HepG2 (cell line): Measurements from ENCODE around the gene SLA2. TPM values are rescaled to one million over a fixed set of nuclear protein-coding genes. Genes with fewer than 3 reads are reported as not detected.
A peak's percentile ranks its signal among the peaks of the same experiment; 100 is the strongest.

ENCODE experiments used
- EHMT2 ChIP-seq: fragments of 200-600 bp; sonication (generic); IDR thresholded peaks from 2 replicates; pipeline ENCODE4 v1.7.0; 2017; ENCODE audit warnings: antibody characterized with exemption, low read depth, low read length, borderline replicate concordance
- GABPA ChIP-seq, 2 experiments: IDR thresholded peaks; 2 replicates each; pipeline ENCODE4 v1.6.1; 2011 to 2016; ENCODE audit warnings: low read depth in 2 of 2, low read length in 1 of 2, missing biosample characterization in 1 of 2, missing genetic modification characterization in 1 of 2
- GMEB2 ChIP-seq: IDR thresholded peaks from 2 replicates; pipeline ENCODE4 v1.6.1; 2016; ENCODE audit warnings: missing biosample characterization, missing genetic modification reagents, low read depth
- IKZF4 ChIP-seq: sonication (generic); formaldehyde crosslinking; IDR thresholded peaks from 2 replicates; pipeline ENCODE4 v1.5.1; 2020; ENCODE audit warnings: borderline replicate concordance, mild to moderate bottlenecking, low read depth, missing genetic modification reagents; ENCODE audit errors: not compliant biosample characterization
- MAFK ChIP-seq, 2 experiments: IDR thresholded peaks in 1 of 2; conservative IDR thresholded peaks in 1 of 2; 2 replicates each; pipeline ENCODE4 v1.6.1; 2011; ENCODE audit warnings: improper control_type of control experiment in 2 of 2, low read length in 2 of 2
- MED13 ChIP-seq: sonication (generic); formaldehyde crosslinking; IDR thresholded peaks from 2 replicates; pipeline ENCODE4 v1.5.0; 2020; ENCODE audit warnings: missing genetic modification reagents
- NFIC ChIP-seq: IDR thresholded peaks from 2 replicates; pipeline ENCODE4 v1.6.1; 2012; ENCODE audit warnings: mild to moderate bottlenecking, low read length, inconsistent platforms
- NFYC ChIP-seq: IDR thresholded peaks from 2 replicates; pipeline ENCODE4 v1.6.1; 2016; ENCODE audit warnings: missing genetic modification reagents, missing compliant biosample characterization
- NKX3-1 ChIP-seq: sonication (generic); formaldehyde crosslinking; IDR thresholded peaks from 2 replicates; pipeline ENCODE4 v1.5.0; 2020; ENCODE audit warnings: missing genetic modification reagents
- SP140L ChIP-seq: sonication (generic); formaldehyde crosslinking; IDR thresholded peaks from 2 replicates; pipeline ENCODE4 v1.4.0; 2020; ENCODE audit warnings: missing genetic modification reagents, borderline replicate concordance
- THAP9 ChIP-seq: sonication (generic); formaldehyde crosslinking; IDR thresholded peaks from 2 replicates; pipeline ENCODE4; 2020; ENCODE audit warnings: missing genetic modification reagents, mild to moderate bottlenecking, borderline replicate concordance
- ZNF296 ChIP-seq: sonication (generic); formaldehyde crosslinking; conservative IDR thresholded peaks from 2 replicates; pipeline ENCODE4 v1.5.0; 2020; ENCODE audit warnings: mild to moderate bottlenecking, missing genetic modification reagents
- ZNF441 ChIP-seq: sonication (generic); formaldehyde crosslinking; IDR thresholded peaks from 2 replicates; pipeline ENCODE4 v1.7.0; 2021; ENCODE audit warnings: missing genetic modification reagents, borderline replicate concordance
- ZNF547 ChIP-seq: sonication (generic); formaldehyde crosslinking; IDR thresholded peaks from 2 replicates; pipeline ENCODE4 v1.5.1; 2020; ENCODE audit warnings: mild to moderate bottlenecking, missing genetic modification reagents
- ZNF703 ChIP-seq: sonication (generic); formaldehyde crosslinking; IDR thresholded peaks from 2 replicates; pipeline ENCODE4 v1.5.1; 2020; ENCODE audit warnings: missing genetic modification reagents, mild to moderate bottlenecking, moderate library complexity, borderline replicate concordance
- ZNF780A ChIP-seq: sonication (generic); formaldehyde crosslinking; IDR thresholded peaks from 2 replicates; pipeline ENCODE4 v1.8.0; 2022; ENCODE audit warnings: mild to moderate bottlenecking, missing genetic modification reagents, moderate library complexity
- ZSCAN31 ChIP-seq: sonication (generic); formaldehyde crosslinking; IDR thresholded peaks from 2 replicates; pipeline ENCODE4 v1.5.0; 2020; ENCODE audit warnings: low read depth, mild to moderate bottlenecking, missing genetic modification reagents
- polyA plus RNA-seq, 8 experiments: library from polyadenylated mRNA; depleted of rRNA in 3 of 8; stranded (reverse) in 7 of 8; unstranded in 1 of 8; fragments of >200 nt; fragmentation: Illumina TruSeq in 4 of 8; extraction: Trizol in 4 of 8; gene quantifications; 2 replicates each; pipeline versions ENCODE4 v1.2.1 to v1.2.3, GENCODE V29; 2011 to 2016; ENCODE audit warnings: low read depth in 4 of 8, missing spikeins in 1 of 8, mixed read lengths in 1 of 8; ENCODE audit not compliant: insufficient read depth in 1 of 8
- total RNA-seq, 5 experiments: library from RNA; depleted of rRNA; stranded (reverse); fragments of >200 nt; fragmentation: Illumina TruSeq; extraction: Trizol; gene quantifications; 2 replicates each; pipeline ENCODE4 v1.2.3, GENCODE V29; 2016; ENCODE audit warnings: low read depth in 1 of 5
- TF ChIP-seq, protein P1 (sequence below): sonication (generic); formaldehyde crosslinking; IDR thresholded peaks from 2 replicates; pipeline ENCODE4 v1.8.0; 2022; ENCODE audit warnings: mild to moderate bottlenecking, missing genetic modification reagents, borderline replicate concordance
- TF ChIP-seq, protein P2 (sequence below): IDR thresholded peaks from 2 replicates; pipeline ENCODE4 v1.6.1; 2016; ENCODE audit warnings: missing genetic modification reagents, missing compliant biosample characterization

SLA2 gene
- total and polyA plus RNA-seq, 2 of the 13 experiments (the other 11 are each of a cell fraction or from before 2014, with no cell fraction given): 1.6 to 3.6 TPM

DNA sequence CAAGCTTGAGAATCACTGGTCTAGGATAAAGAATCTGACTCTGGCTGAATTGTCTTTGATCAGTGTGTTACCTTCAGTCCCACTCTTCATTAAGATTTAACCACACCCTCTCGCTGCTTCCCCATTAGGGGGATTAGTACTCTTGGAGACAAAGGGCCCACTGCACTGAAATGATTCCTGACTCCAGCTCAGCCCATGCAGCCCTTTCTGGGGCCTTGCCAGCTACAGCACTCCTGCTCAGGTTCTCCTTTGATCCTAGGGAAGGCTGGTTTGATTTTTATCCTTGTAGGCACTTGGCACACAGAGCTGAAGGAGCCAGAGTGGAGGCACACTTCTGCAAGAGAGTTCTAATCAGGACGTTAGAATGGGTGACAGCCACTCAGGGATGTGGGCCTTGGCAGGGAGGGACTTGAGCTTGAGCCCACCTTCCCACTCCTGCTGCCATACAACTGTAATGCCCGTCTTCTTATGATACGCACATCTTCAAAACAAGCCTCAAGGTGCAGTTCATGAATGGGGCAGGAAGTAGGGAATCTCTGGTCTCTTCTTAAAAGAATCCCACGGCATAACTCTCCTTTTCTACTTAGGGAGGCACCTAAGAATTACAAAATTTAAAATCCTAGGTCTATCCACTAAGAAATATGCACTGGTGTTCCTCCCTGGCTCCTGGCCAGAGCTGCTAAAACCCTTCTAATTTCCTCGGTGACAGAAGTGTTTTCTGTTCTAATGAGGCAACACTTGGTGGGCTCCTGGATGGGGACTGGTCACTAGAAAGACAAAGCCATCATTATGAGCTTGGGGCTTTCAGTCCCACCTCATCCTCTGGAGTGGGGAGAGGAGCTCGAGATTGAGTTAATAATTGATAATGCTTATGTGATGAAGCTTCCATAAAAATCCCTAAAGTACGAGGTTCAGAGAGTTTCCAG is 1.5 kb upstream of the SLA2 start (continued):
- TF ChIP-seq GMEB2 (no peak), NKX3-1 (CRISPR knock-in tag) (0 out of 2 replicates have a peak, but pooled peaks have one; percentile 22), SP140L (CRISPR knock-in tag) (no peak), MED13 (CRISPR knock-in tag) (no peak), ZNF441 (no peak), NFYC (CRISPR knock-in tag) (no peak), ZNF780A (CRISPR knock-in tag) (no peak), ZSCAN31 (CRISPR knock-in tag) (no peak), ZNF547 (no peak; the same call in 1 of the 2 replicates), MAFK (conservative IDR thresholded peaks at IDR 0.05 in 1 of 2, IDR thresholded peaks at IDR 0.05 in 1 of 2; ENCODE audit: low read length in 2 of 2) (no peak), NFIC (no peak), ZNF703 (no peak), IKZF4 (CRISPR knock-in tag) (no peak), ZNF296 (CRISPR knock-in tag) (no peak), EHMT2 (no peak), GABPA (IDR thresholded peaks at IDR 0.05; ENCODE audit: low read depth, low read length) (no peak), GABPA (CRISPR knock-in tag; IDR thresholded peaks at IDR 0.05; ENCODE audit: low read depth) (no peak), THAP9 (peak; percentile 34; the same call in 1 of the 2 replicates)
- TF ChIP-seq, protein P1, sequence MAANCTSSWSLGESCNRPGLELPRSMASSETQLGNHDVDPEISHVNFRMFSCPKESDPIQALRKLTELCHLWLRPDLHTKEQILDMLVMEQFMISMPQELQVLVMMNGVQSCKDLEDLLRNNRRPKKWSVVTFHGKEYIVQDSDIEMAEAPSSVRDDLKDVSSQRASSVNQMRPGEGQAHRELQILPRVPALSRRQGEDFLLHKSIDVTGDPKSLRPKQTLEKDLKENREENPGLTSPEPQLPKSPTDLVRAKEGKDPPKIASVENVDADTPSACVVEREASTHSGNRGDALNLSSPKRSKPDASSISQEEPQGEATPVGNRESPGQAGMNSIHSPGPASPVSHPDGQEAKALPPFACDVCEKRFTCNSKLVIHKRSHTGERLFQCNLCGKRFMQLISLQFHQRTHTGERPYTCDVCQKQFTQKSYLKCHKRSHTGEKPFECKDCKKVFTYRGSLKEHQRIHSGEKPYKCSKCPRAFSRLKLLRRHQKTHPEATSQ (CRISPR knock-in tag): no peak
- TF ChIP-seq, protein P2, sequence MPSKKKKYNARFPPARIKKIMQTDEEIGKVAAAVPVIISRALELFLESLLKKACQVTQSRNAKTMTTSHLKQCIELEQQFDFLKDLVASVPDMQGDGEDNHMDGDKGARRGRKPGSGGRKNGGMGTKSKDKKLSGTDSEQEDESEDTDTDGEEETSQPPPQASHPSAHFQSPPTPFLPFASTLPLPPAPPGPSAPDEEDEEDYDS (CRISPR knock-in tag): no peak; the same call in 1 of the 2 replicates
